Inflammatory macrophage treated with lipopolysaccharide for 1 hour (primary cell): ENCODE data around the gene TMEM174.

Source experiments
- DNase-seq, 2 donors: peaks; one replicate each; pipeline ENCODE4 v3.0.0-alpha.2; 2020 to 2022

TMEM174 gene, protein sequence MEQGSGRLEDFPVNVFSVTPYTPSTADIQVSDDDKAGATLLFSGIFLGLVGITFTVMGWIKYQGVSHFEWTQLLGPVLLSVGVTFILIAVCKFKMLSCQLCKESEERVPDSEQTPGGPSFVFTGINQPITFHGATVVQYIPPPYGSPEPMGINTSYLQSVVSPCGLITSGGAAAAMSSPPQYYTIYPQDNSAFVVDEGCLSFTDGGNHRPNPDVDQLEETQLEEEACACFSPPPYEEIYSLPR

DNA sequence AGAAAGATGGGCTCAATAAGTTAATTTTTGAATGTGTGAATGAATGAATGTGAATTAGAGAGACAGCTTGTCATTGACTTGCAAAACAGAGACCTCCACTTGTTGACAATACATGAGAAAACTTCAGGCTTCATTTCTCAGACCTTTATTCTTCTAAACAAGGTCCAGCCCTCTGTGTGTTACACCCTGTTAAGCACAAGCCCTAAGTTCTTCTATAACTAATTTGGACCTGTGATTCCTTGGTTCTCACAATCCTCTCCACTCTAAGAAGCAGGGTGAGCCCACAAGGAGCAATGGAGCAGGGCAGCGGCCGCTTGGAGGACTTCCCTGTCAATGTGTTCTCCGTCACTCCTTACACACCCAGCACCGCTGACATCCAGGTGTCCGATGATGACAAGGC, at the start of gene TMEM174:
TMEM174 (plus strand) TSS at position 243 of the 400 bp plus-strand sequence; CDS start at position 294, 51 bp downstream.
- DNase-seq: no peak

GRCh38 chr5:73125289-73125688, 47.7 kb upstream of the TMEM174 start:
- no peak for DNase-seq

DNA sequence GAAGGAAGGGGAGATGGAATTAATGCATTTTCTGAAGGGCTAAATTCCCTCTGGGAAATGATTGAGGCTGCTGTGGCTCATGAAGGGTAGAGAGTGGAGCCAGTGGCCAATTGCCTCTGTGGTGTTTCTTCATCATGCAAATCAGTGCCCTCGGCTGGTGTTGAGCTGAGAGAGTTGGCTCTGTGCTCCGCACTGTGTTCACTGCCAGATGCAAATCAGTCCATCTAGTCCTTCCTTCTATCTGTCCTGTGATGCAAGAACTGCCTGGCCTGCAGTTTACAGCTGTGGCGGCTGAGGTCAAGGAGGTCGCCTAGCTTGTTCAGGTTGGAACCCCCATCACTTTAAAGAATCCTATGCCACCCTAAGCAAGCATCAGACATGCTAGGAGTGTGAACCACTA, 46.6 kb upstream of the TMEM174 start:
- DNase-seq: no peak

DNA sequence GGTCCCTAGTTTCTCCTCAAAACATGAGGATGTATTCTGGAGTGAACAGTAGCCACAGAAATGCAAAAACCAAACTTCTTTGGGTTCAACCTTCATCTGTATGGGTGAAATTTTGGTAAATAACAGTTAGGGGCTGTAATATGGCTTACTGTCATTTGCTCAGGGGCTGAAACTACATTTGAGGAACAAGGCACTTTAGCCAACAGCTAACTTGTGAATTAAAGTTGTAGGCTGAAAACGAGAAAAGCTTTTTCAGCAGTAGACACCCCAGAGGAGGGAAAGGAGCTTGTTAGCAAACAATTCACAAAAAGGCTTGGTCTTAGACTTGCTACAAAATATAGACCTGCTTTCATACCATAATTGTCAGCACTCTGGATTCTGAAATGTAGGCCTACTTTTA, 46.0 kb upstream of the TMEM174 start:
- DNase-seq: no peak

DNA sequence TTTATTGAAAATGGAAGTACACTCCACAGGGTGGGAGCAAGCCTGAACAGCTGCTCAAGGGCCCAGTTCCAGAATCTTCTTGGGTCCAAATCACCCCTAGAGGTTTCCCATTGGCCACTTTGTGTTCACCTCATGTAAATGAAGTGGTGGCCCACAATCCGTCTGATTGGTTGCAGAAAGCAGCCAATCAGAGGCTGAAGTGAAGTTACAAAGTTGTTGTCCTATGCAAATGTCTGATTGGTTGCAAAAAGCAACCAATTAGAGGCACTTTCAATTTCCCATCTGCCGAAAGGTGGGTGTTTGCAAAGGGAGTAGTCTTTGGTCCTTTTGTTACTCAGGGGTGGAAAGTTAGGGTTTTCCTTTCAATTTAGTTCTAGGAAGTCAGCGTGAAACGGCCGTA, 43.9 kb upstream of the TMEM174 start:
- no peak for DNase-seq

DNA sequence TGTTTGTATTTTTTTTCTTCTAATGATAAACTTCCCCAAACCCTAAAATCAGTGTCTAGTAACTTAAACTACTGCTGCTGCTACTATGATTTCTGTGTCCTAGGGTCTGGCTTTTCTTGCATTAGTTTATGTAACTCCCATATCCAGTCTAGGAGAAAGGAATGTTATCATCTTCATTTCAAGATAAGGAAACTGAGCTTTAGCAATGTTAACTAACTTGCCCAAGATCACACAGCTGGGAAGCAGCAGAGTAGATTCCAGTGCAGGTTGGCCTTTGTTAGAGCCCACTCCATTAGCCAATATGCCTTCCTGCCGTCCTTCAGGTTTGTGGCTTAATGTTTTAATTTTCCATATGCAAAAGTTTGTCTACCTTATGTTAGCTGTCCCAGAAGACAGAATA, 42.2 kb upstream of the TMEM174 start:
- no peak for DNase-seq

- no peak for DNase-seq
Observed at GRCh38 chr5:73131711-73132425, 41.1 kb upstream of the TMEM174 start.

DNA sequence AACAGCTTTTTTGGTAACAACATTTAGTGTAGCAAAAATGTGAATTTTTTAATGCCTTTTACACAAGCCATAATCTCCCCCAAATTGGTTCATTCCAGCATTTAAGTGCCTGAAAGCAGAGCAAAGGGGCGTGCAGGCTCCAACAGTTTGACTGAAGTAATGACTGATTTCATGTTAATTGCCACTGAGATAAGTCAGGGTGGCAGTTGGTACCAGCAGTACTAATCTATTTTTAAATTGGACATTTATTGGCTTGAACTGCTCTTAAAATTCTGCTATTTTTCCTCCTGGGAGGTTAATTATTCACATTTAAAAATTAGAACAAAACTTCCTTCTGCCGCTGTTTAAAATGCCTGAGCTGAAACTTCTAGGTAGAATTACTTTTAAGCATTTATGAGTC, 40.2 kb upstream of the TMEM174 start:
- DNase-seq: no peak

DNA sequence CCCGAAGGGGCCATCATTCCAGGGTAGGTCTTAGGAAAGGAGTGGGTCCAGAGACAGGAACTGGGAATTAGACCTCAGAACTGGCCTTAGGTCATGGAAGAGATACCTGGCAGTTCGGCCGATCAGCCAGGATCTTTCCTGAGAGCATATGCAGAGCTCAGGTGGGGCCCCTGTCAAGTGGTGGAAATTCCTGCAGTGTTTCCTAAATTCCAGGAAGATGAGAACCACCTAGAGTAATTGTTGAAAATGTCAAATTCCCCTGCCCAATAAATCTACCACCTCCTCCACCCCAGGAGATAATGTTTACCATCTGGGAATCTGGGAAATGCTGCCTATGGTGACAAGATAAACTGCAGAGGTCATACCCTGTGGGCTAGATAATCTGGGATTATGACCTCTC, 38.0 kb upstream of the TMEM174 start:
- DNase-seq: no peak

- peak; percentile 11 to 38 for DNase-seq
Observed at GRCh38 chr5:73135429-73136054, 37.5 kb upstream of the TMEM174 start.

DNA sequence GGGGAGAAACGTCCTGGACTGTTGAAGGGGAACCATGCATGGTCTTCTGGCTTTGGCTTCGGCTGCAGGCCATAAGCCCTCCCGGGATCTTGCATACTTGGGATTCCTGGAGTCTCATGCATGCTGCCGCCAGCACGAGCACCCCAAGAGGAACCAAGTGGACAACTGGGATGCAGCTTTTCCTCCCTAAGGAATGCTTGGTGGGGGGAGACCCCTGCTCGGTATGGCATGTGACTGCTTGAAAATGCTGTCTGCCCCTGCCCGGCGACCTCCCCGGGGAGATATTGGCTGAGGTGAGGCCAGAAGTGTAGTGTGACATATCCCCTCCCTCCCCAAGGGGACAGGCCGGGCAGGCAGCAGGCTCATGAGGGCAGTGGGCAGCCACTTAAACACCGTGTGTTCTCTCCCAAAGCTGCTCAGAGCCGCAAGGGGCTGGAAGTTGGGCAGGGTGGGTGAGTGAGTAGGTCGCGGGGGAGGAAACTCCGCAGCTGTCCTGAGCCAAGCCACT, 36.9 kb upstream of the TMEM174 start:
- no peak for DNase-seq

- DNase-seq: no peak
Observed at GRCh38 chr5:73137563-73138530, 35.1 kb upstream of the TMEM174 start.

GRCh38 chr5:73139485-73139884, 33.5 kb upstream of the TMEM174 start:
- no peak for DNase-seq

- no peak for DNase-seq
Observed at GRCh38 chr5:73140801-73141200, 32.2 kb upstream of the TMEM174 start.

DNA sequence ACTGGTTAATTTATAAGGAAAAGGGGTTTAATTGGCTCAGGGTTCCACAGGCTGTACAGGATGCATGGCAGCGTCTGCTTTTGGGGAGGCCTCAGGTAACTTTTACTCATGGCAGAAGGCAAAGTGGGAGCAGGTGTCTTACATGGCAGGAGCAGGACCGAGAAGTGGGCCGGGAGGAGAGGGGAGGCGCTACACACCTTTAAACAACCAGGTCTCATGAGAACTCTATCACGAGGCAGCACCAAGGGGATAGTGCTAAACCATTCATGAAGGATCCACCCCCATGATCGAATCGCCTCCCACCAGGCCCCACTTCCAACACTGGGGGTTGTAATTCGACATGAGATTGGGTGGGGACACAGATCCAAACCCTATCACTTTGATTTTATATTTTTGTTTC, 31.0 kb upstream of the TMEM174 start:
- DNase-seq: no peak

DNA sequence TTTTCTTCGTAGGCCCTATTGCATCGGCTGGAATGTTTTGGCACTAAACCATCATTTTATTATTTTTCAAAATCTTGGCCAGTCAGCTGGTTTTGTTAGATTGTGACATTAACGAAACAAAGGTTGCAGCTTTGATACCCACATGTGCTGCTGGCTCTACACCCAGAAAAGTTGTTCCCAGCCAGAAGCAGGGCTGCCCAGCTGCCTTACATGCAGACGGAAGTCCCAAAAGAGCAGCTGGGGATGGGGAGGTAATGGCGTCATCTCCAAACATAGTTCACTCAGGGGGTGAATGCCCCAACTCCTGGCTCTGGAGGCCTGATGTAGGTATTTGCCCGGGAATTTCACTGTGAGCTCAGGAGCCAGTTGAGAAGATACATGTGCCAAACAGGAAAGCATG, 29.3 kb upstream of the TMEM174 start:
- DNase-seq: no peak

DNA sequence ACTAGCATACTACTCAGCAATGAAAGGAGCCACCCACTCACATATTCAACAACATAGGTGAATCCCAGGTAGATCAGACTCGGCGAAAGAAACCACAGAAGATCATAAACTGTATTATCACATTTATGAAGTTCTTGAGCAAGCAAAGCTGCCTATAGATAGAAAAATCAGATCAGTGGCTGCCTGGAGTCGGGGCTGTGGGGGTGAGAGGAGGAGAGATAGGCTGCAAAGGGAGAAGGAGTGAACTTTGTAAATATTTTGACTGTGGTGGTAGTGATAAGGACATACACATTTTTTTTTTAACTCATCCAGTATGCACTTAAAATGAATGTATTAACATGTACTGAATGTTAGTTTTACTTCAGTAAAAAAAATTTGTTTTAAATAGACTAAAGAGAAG, 23.5 kb upstream of the TMEM174 start:
- DNase-seq: no peak

DNA sequence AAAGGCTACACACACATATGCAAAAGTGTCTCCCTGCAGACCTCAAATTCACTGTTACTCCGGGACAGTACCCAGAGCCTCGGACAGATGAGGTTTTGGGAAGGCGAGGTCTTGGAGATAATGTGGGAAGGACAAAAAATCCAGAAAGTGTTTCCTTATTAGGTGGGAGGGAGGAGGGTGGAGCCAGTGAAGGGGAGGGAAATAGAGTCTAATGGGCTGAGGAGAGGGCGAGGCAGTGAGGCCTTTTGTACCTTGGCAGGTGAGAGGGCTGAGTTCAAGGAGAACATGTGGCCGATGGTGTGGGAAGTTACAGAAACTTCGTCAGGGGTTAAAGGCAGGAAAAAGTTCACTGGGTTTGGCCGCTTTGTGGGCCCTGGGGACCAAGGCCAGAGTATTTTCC, 22.1 kb upstream of the TMEM174 start:
- no peak for DNase-seq

DNA sequence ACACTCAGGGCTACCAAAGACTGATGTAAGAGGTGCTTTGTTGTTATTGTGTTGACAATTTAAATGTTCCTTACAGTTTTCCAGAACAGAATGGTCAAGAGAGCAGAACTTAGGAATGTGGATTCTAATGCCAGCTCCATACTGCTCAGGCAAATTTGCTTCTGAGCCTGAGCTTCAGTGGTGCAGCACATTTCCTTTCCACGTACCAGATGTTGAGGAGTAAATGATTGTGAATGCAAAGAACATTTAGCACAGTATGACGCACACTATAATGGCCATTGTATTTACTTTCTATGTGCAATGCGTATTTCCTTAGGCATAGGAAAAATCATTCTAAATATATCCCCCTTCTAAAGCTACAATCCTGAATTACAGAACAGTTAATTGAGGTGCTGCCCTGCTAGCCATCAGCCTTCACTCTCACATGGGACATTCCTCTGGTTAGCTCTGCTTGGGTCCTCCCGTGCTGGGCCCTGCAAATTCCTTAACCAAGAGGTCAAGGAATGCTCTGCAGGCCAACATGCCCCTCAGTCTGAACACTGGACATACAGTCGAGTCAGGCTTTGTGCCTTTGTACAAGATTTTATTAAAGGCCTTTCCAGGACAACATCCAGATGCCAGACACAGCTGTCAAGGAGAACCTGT, 21.1 kb upstream of the TMEM174 start:
- DNase-seq: no peak

- no peak for DNase-seq
Observed at GRCh38 chr5:73152411-73153388, 20.3 kb upstream of the TMEM174 start.

- DNase-seq: peak in 1 of 2 donors; percentile 2
Observed at GRCh38 chr5:73153513-73153912, 19.5 kb upstream of the TMEM174 start.
